NCI-H146 treated with DMSO at 0.1 percent for 48 hours (cell line): Measurements from ENCODE around the gene EIF6.
A peak's percentile ranks its signal among the peaks of the same experiment; 100 is the strongest.
"Not testable (repeated sequence)": the region's sequence is repeated elsewhere in the genome, so short reads cannot be mapped to it uniquely, and the experiment has no call there.

Experiments used
- DNase-seq: peaks from one replicate; lab custom pipeline; 2025; ENCODE audit not compliant: unreplicated experiment; lab: John Stamatoyannopoulos, UW

The EIF6 gene

DNA sequence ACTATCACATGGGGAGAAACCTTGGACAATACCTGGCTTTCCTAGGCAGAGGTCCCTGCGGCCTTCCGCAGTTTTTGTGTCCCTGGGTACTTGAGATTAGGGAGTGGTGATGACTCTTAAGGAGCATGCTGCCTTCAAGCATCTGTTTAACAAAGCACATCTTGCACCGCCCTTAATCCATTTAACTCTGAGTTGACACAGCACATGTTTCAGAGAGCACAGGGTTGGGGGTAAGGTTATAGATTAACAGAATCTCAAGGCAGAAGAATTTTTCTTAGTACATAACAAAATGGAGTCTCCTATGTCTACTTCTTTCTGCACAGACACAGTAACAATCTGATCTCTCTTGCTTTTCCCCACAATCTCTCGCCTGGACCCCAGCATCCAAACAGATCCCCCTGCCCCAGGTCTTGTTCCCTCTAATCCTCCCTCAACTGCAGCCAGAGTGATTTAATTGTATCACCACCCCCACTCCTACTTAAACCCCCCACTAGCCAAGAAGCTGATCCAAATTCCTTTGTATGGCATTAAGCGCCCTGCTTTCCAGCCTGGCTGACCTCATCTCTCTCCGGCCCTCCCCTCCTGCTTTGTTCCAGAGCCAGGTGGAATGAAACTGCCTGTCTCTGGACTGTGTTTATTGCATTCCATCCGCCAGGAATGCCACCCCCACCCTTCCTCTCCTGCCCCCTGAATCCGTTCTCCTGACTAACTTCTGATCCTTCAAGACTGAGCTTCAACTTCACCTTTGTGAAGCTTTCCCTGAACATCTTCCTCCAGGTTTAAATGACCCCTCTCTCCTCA is 21.6 kb downstream of the EIF6 start:
- not testable (repeated sequence) for DNase-seq

DNA sequence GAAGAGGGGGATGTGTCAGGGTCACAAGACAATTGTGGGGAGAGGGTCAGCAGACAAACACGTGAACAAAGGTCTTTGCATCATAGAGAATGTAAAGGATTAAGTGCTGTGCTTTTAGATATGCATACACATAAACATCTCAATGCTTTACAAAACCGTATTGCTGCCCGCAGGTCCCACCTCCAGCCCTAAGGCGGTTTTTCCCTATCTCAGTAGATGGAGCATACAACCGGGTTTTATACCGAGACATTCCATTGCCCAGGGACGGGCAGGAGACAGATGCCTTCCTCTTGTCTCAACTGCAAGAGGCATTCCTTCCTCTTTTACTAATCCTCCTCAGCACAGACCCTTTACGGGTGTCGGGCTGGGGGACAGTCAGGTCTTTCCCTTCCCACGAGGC is 22.3 kb downstream of the EIF6 start:
- DNase-seq = not testable (repeated sequence)

DNA sequence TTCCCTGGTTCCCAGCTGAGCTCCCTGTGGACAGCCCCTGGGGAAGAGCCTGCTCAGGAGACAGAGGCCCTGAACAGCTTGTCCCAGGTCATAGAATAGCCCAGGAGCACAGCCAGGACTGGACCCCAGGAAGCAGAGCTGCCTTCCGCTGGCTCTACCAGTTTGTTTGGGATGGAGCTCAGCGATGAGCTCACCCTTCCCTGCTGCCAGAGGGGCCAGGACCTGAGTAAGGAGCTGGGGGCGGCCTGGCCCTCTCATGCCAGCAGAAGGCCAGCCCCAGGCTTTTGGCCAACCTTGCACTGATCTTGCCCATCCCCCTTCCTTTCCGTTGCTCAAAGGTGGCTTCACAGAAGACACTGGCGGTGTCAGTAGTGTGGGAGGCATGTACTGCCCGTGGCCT is 24.1 kb downstream of the EIF6 start:
- DNase-seq = no peak

DNA sequence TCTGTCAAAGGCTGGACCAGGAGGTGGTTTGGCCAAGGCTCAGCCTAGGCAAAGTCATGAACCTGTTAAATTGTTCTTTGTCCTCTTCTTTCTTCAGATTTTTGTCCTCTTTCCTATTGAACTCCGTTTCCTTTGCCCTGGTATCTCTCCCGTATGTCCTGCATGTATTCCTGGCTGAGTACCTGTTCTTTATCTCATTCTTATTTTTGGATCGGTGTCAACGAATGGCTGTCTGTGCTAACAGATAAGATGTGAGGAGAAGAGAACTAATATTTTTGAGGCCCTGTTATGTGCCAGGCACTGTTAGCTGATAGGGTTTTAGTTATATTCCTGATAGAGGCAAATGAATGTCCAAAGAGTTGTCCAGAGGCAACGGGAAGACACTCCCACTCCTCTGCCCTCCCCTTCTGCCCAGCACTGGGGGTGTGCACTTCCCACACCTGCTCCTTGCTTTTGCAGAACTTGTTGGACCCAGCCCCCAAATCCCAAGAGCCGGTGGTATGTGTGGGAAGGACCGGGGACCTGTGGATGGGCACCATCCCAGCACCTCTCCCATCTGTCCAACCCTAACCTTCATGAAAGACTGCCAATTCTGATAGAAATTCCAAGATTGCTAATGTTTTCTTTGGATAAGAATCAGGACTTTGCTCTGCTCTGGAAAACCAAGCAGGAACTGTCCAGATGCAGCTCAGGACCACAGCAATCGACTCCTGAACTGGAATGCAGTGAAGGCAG is 27.2 kb downstream of the EIF6 start:
- no peak for DNase-seq

DNA sequence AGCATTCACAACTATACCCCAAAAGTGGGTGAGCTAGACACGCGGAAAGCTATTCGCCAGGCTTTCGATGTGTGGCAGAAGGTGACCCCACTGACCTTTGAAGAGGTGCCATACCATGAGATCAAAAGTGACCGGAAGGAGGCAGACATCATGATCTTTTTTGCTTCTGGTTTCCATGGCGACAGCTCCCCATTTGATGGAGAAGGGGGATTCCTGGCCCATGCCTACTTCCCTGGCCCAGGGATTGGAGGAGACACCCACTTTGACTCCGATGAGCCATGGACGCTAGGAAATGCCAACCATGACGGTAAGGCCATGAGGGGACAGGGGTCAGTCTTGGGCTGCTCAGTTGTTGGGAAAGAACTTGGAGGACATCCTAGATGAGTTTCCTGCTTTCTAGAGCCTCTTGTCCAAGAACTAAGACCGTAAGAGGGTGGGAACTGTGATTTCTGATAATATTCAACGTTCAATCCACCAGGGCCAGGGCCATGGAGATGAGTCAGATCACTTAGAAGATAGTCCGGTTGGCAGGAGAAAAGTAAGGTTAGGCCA is 30.0 kb downstream of the EIF6 start:
- DNase-seq = no peak

DNA sequence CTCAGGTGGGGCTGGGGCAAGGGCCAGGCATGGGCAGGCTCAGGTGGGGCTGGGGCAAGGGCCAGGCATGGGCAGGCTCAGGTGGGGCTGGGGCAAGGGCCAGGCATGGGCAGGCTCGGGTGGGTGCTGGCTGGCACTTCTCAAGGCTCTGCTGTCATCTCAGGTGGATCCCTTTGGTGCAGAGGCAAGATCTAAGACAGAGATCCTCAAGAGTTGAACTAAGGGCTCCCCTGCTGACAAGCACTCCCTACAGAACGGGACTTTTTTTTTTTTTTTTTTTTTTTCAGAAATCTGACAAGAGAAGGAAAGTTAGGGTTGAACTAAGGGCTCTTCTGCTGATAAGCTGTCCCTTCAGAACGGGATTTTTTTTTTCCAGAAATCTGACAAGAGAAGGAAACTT is 31.6 kb downstream of the EIF6 start:
- DNase-seq = no peak

DNA sequence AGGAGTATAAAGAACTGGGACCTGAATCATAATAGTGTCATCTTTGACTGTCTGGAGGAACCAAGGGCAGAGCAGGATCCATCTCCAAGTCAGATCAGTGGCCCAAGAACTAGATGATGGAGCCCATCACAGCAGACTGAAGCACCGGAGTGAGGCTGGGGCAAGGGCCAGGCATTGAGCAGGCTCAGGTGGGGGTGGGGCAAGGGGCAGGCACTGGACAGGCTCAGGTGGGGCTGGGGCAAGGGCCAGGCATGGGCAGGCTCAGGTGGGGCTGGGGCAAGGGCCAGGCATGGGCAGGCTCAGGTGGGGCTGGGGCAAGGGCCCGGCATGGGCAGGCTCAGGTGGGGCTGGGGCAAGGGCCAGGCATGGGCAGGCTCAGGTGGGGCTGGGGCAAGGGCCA is 32.0 kb downstream of the EIF6 start:
- not testable (repeated sequence) for DNase-seq

DNA sequence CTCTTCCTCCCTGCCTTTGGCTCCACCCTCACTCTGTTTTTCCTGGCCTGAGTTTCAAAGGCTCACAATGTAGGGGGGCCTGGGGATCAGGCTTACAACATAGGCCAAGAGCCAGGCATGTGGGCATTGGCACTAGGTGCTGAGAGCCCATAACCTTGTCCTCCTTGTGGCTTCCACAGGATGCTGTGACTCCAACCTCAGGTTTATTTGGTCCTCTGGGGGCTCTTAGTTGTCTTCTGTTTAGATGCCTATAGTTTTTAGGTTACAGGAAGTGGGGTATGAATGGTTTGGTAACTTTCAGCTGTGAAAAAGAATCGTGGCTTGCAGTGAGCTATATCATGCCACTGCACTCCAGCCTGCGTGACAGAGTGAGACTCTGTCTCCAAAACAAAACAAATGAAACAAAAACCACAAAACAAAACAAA is 32.5 kb downstream of the EIF6 start:
- DNase-seq = no peak

DNA sequence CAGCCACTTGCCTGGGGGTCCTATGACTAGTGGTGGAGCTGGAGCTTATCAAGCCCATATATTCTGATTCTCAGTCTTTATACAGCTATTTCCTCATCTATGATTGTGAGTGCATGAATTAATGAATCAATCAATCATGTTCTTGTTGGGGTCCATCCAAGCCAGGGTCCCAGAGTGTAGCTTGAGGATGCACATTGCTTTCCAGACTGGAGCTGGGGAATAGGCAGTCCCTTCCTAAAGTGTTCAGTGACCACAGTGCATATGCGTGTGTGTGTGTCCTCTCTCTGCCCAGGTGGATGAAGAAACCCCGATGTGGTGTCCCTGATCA is 33.0 kb downstream of the EIF6 start:
- DNase-seq = no peak

DNA sequence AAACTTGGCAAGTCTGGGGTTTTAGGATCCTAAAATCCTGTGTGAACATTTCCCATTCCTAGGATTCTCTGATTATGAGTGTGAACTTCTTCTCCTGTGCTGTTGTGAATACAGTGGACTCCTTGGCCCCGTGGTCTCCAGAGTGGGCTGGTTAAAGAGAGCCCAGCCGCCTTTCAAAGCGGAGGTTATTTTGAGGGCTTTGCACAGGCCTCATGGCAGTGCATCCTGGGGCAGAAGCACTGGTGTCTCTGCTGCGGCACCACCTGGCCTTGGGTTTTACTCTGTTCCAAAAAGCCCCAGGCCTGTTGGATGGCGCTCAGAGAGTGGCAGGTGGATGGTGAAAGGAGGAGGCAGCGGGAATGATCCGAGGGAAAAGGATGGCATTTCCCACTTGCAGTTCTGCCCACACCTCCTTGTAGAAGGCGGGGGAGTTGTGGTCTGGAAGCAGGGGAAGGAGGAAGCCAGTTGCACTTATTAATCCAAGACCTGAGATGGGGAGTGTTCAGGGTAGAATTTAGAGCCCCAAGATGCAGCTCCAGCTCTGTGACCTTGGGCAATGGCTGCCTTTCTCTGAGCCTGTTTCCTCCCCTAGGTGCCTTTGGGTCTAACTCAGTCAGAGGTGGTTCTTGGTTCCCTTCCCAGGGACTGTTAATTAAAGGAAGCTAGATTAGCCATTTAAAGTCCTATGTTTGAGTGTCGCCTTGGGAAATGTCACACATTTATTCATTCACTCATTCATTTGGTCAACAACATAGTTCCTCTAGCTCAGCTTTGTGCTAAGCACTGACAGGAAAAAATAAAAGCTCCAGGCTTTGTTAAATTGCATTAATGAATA is 35.7 kb downstream of the EIF6 start:
- no peak for DNase-seq

DNA sequence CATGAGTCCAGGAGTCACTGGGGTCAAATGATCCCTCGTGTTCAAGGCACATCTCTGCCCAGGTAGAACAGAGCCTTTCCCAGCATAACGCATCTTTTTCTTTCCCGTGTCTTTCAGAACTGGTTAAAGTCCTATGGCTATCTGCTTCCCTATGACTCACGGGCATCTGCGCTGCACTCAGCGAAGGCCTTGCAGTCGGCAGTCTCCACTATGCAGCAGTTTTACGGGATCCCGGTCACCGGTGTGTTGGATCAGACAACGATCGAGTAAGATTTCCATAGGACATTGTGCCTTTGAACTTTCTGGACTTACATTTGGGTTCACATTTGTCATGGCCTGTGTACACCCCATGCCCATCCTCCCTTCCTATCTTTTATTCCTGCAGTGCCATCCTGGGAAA is 37.8 kb downstream of the EIF6 start:
- DNase-seq = no peak

DNA sequence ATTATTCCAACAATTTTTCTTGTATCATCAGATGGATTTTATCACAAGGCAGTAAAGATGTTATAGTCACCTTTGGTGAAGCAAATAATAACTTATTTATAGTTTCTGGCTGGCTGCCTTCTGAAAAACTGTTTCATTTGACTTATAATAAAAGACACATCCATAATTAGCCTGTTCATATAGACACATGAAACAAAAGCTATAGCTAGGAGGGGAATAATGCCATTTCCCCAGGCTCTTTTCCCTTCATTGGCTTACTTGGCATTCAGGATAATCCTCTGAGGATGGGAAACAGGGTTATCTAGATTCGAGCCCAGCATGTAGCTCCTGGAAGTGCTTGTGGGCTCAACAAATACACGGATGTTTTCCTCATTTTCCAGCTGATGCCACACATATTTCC is 40.6 kb downstream of the EIF6 start:
- DNase-seq = peak; percentile 64

DNA sequence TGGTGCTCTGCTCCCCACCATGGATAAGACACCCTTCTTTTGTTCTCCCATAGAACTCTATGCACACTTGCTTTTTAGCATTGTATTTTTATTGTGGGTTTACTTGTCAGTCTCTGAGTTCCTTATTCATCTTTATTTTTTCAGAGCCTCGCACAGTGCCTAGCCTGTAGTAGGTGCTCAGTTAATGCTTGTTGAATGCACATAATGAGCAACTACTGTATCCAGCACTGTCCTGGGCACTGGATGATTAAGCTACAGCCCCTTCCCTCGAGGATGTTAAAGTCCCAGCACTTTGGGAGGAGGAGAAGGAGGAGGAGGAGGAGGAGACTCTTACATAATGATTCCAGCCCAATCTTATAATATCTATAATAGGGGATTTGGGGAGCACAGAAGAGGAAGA is 41.3 kb downstream of the EIF6 start:
- no peak for DNase-seq

DNA sequence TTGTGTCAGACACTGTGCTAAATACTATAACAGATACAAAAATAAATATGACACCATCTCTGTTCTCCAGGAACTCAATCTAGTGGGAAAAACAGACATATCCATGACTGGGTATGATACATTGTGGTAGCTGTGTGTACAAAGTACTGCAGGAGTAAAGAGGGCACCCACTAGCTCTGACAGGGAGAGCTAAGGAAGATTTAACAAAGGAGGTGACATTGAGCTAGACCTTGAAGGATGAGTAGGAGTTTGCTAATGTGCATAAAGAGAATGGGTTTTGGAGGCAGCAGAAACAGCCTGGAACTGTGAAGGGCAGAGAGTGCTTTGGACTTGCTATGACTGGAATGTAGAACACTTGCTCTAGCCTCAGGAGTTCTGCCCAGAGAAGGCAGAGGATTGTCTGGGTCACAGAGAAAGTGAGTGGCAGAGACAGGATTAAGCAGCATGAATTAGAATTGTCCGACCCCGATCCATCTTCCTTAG is 43.7 kb downstream of the EIF6 start:
- DNase-seq = no peak

DNA sequence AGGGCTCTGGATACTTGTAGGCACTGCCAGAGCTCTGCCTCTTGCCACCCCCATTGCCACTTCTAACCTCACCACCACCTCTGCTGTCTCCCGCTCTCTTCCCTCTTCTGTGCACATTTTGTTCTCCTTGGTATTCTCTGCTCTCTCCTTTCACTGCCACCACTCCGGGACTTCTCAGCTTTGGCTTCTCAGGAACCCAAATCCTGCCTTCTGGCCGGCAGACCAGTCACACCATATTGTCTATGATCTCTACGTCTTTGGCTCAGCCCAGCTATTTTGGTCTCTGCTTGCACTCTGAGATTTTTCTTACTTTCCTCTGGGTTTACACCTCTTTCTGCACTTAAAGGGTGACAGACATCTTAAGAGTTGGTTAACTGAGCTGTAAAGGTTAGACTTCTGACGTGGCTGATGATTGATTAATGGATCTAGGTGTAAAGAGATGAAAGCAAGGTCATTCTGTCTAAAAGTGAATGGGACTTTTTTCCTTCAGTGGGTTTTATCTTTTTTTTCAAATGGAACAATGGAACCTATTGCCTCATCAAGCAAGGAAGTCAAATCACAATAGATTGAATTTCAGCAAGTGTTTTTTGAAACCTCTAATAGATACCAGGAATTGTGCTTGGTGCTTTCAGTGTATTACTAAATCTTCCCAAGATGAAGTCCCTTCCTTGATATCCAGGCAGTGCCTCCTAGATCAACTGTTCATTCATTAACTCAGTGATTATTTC is 44.3 kb downstream of the EIF6 start:
- no peak for DNase-seq

DNA sequence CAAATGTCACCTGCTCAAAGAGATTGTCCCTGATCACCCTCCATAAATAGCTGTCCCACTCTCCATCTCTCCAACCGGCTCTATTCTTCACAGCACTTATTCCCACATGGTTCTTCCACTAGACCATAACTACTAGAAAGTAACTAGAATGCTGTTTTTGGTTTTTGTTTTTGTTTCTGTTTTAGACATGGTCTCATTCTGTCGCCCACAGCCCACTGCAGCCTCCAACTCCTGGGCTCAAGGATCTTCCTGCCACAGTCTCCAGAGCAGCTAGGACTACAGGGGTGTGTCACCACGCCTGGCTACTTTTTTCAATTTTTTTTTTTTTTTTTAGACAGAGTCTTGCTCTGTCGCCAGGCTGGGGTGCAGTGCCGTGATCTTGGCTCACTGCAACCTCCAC is 45.8 kb downstream of the EIF6 start:
- no peak for DNase-seq

DNA sequence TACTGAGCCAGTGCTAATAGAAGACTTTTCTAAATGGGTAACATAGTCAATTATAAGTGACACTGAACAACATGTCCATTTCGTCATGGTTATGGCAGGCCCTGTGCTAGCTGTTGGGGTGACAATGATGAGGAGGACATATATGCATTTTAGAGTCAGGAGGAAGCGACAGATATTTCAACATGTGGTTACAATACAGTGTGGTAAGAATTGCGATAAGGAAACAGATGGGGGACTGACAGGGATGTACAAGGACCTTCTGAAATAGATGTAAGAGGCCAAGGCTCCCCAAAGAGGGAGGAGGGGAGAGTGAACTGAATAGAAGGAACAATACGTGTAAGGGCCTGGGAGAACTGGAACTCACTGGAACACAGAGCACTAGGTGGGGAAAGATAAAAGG is 46.4 kb downstream of the EIF6 start:
- no peak for DNase-seq

DNA sequence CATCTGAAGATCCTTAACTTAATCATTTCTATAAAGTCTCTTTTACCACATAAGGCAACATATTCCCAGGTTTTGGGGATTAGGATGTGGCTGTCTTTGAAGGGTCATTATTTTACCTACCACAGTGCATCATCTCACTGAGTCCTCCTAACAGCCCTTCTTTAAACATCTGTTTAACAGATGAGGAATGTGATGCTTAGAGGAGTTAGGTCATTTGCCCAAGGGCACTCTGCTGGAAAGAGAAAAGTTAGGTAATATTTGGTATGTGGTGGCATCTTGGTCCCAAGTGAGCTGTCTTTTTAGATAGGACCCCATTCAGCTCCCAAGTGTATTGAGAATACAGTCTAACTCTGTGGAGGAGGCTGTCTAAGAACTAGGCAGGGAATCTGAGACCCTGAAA is 47.1 kb downstream of the EIF6 start:
- no peak for DNase-seq

DNA sequence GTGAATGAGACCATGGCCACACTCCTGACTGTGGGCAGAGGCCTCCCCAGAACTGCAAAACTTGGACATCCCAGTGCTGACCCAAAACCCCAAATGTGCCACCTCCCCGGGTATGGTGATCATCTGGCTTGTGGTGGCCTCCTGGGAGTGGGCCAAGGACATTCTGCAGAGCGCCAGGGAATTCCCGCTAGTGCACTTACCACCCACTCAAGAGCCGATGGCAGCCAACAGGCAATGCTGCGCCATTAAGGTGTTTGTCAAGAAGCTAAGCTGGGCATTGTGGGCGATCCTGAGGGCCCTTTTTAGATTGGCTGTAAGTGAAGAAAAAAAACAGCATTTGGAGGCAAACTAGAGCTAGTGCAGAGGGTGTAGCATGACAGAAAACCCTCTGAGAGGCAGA is 48.7 kb downstream of the EIF6 start:
- DNase-seq = no peak

DNA sequence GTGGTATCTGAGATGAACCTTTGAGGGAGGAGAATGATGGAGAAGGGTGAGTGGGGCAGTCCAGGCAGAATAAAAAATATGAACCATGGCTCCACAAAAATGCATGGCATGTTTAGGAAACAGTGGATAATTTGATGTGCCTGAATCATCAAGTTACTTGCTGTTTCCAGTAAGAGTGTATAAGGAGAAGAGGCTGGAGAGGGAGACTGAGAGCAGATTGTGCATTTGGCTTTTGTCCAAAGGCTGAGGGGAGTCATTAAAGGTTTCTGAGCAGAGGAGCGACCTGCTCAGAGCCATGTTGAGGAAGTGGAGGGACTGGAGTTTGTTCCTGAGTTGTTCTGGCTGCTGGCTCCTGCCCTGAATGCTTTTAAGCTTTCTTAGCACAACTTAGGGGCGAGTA is 52.0 kb downstream of the EIF6 start:
- DNase-seq = no peak
